Fibroblast of villous mesenchyme (primary cell): ENCODE measurements around the gene LARP4. TPM values are rescaled to one million over a fixed set of nuclear protein-coding genes. Genes with fewer than 3 reads are reported as not detected.

Experiments used
- DNase-seq: peaks from one replicate; pipeline ENCODE4 v3.0.0-alpha.2; 2010; ENCODE audit warnings: low read depth
- H3K4me3 ChIP-seq: 2 replicates; pipeline ENCODE4 v1.5.1; 2011; ENCODE audit warnings: low read depth, mild to moderate bottlenecking, low read length
- CTCF ChIP-seq: IDR thresholded peaks from 2 replicates; pipeline ENCODE4 v1.5.1; 2012; ENCODE audit warnings: low read depth, mild to moderate bottlenecking, low read length; ENCODE audit not compliant: insufficient read depth
- total RNA-seq: library from RNA; depleted of rRNA; stranded (reverse); fragments of >200 nt; gene quantifications from 2 replicates; pipeline ENCODE4 v1.2.3, GENCODE V29; 2012

Gene LARP4
- total RNA-seq, 1 donor = 57.9 TPM

- no peak overlapping the region for H3K4me3 ChIP-seq
- TF ChIP-seq CTCF = no peak
- DNase-seq = no peak
Measured at GRCh38 chr12:50527359-50527726, 126.7 kb downstream of the LARP4 start.

- DNase-seq = no peak
- H3K4me3 ChIP-seq = no peak overlapping the region
- TF ChIP-seq CTCF = no peak
Measured at GRCh38 chr12:50528800-50529199, 128.1 kb downstream of the LARP4 start.

GRCh38 chr12:50529345-50529744 lies 128.7 kb downstream of the LARP4 start:
- no peak for DNase-seq
- H3K4me3 ChIP-seq = no peak overlapping the region
- TF ChIP-seq CTCF = no peak

Other genes starting within 250 kb of the LARP4 start
- gene CERS5, start 233.5 kb upstream of the LARP4 start, total RNA-seq = 29.6 and 40.2 TPM in 2 replicates
- 188 and 377 TPM in 2 replicates for gene LIMA1, start 117.4 kb upstream of the LARP4 start, total RNA-seq
- gene FAM186A, start 4.3 kb upstream of the LARP4 start, total RNA-seq = under 0.01 TPM in 1 of 2 replicates, not detected in the other
- 29.8 and 32.9 TPM in 2 replicates for gene DIP2B, start 104.1 kb downstream of the LARP4 start, total RNA-seq